GM19351 (cell line): ENCODE measurements around the gene CRYGN.
A peak's percentile ranks its signal among the peaks of the same experiment; 100 is the strongest.

ENCODE experiments used
- ATAC-seq: cut with Tn5 transposase; IDR thresholded peaks from one replicate; pipeline ENCODE4 v1.9.1; 2021; ENCODE audit warnings: mild to moderate bottlenecking, moderate library complexity; ENCODE audit not compliant: unreplicated experiment

Gene CRYGN

DNA sequence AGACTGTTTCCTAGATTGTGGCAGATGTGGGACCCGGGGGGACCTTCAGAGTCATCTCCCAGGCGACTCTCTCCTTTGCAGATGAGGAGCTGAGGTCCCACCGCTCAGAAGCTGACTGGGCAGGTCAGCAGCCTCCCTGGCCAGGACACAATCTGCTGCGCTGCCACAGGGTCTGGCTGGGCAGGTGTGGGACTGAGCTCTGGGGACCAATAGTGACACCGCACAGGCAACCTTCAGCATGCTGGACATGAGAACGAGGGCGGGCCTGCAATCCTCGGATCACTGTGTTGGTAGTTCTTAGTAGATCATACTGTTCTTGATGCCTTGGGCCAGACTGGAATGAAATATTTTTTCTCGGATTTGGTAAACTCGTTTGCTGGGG, 20.5 kb upstream of the CRYGN start:
- ATAC-seq, result no peak

DNA sequence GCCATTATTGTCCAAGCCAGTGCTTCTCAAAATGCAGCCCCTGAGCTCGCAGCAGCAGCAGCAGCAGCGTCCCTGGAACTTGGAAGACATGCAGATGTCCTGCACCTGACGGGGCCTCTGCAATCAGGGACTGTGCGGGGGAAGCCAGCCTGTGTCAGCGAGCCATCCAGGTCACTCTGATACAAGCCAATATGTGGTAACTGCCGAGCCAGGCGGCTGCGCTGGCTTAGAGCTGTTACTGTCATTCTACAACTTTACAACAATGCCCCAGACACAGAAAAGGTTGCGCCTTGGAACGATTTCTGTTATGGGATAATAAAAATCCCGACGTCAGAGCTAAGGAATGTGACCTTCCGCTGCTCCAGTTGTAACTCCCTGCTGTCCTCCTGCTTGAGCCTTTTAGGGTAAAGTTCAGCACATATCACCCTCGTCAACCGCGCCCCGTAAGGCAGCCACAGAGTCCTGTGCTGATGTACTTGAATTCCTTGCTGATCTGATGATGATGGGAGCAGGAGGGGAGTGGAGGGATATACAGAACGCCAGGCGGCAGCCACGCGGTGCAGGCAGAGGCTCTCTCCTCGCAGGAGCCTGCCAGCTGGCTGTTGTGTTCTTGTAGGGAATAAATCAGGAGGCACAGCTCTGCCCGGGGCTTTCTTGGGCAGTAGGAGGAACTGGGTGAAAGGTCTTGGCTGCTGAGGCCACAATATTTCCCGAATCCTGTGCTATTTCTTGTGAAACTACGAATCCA, 20.0 kb upstream of the CRYGN start:
- no peak for ATAC-seq

DNA sequence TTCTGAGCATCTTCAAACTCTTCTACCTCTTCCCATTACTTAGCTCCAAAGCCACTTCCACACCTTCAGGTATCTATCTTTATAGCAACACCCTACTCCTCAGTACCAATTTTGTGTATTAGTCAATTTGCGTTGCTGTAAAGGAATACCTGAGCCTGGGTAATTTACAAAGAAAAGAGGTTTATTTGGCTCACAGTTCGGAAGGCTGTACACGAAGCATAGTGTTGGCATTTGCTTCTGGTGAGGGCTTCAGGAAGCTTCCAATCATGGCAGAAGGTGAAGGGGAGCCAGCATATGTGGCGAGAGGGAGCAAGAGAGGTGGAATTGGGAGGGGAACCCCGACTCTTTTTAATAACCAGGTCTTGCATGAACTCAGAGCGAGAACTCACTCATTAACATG, 17.6 kb upstream of the CRYGN start:
- no peak for ATAC-seq

DNA sequence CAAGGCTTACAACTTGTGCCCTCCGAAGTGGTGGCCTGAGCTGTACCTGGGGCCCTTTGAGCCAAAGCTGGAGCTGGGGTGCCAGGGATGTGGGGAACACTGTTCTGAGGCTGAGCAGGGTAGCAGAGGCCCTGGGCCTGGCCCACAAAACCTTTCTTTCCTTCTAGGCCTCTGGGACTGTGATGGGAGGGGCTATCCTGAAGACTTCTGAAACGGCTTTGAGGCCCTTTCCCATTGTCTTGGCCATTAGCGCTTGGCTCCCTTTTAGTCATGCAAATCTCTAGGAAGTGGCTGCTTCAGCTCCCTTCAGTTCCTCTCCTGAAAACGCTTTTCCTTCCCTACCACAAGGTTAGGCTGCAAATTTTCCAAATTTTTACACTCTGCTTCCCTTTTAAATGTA, 16.8 kb upstream of the CRYGN start:
- no peak for ATAC-seq

DNA sequence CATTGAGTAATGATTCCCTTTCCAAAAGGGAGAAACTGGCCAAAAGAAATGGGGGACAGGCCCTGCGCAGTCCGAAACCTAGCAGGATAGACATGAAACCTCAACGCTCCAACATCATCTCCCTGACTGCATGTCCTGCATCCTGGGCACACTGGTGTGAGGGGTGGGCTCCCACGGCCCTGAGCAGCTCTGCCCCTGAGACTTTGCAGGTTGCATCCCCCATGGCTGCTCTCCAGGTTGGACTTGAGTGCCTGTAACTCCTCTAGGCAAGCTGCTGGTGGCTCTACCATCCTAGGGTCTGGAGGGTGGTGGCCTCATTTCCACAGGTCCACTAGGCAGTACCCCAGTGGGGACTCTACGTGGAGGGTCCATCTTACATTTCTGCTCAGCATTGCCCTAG, 16.3 kb upstream of the CRYGN start:
- ATAC-seq, result no peak

DNA sequence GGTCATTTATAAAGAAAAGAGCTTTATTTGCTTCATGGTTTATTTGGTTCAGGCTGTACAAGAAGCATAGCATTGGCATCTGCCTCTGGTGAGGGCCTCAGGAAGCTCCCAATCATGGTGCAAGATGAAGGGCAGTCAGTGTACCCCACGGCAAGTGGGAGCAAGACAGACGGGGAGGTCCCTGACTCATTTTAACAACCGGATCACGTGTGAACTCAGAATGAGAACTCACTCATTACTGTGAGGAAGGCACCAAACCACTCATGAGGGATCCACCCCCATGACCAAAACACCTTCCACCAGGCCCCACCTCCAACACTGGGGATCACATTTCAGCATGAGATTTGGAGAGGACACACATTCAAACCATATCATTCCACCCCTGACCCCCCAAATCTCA, 15.7 kb upstream of the CRYGN start:
- ATAC-seq, result no peak

DNA sequence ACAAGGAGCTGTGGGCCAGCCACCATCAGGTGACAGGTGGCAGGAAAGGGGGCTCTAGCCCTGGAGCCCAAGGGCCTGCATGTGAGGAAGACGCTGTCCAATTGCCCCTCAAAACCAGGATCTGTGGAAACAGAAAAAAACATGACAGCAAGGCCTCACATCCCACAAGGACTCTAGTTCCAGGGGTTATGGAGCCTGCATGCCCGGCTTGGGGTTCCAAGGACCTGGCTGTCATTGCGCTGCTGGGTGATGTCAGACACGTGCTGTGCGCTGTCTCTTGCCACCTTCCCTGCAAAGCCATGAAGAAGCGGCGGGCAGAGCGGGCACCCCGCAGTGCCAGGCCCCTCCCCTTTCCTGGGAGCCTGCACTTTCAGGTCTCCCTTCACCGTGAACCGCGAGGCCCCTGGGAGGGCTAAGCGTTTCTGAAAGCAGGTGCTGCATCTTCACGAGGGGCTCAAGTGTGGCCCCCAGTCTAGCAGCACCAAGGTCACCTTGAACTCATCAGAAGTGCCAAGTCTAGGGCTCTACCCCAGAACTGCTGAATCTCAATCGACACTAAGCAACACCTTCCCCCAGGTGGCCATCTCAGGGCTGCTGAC, 15.1 kb upstream of the CRYGN start:
- no peak for ATAC-seq

DNA sequence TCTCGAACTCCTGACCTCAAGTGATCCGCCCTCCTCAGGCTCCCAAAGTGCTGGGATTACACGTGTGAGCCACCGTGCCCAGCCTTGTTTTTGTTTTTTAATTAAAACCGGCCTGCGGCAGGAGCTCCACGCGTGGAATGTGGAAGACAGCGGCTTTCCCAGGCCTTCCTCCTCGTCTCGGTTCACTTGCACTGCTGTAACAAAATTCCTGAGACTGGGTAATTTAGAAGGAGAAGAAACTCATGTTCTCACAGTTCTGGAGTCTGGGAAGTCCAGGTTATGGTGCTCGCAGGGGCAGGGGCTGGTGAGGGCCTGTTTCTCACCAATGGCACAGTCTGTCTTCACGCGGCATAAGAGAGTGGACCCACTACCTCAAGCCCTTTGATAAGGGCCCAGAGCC, 14.4 kb upstream of the CRYGN start:
- ATAC-seq, result no peak

DNA sequence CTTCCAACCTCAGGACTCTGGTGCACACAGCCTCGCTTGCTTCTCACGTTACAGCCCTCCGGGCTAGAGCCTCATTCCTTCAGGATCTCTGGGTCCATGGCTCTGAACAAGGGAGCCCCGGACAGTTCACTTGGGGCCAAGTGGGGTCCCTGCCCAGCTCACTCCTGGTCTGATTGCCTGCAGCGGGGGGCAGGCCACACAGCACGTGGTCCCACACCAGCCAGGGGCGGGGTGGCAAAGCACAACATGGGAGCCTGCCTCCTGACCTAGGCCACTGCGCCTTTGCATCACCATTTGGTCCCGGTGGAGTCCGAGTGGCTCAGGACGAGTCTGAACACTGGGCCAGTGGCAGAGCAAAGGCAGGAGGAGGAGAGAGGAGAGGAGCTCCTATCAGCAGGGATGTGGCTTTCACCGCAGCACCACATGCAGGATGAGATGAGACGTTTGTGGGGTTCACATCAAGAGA, 13.4 kb upstream of the CRYGN start:
- no peak for ATAC-seq

DNA sequence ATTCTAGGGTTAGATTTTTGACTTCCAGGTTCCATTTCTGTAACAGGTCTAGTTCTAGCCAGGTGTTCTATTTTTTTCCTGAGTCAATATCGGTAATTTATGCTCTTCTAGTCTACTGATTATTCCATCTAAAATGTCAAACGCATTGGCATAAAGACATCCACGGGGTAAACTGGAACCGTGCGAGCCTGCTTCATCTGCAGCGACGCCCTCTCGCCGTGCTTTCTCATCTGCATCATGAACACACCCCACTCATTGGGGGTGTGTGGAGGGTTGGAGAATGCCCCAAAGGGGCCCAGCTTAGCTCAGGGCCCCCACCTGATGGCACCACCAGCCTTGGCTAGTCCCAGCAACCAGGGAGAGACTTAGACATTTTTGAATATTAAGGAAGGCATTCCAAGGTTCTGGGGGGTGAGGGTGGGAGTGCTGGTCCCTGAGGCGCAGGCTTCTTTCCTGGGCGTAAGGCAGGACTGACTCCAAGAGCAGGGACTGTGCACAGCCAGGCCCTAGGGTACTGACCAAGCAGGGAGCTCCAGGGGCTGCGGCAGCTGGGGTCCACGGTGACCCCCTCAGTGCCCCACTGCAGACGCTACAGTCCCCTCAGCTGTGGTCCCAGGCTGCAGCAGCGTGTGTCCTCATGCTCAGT, 12.9 kb upstream of the CRYGN start:
- no peak for ATAC-seq

DNA sequence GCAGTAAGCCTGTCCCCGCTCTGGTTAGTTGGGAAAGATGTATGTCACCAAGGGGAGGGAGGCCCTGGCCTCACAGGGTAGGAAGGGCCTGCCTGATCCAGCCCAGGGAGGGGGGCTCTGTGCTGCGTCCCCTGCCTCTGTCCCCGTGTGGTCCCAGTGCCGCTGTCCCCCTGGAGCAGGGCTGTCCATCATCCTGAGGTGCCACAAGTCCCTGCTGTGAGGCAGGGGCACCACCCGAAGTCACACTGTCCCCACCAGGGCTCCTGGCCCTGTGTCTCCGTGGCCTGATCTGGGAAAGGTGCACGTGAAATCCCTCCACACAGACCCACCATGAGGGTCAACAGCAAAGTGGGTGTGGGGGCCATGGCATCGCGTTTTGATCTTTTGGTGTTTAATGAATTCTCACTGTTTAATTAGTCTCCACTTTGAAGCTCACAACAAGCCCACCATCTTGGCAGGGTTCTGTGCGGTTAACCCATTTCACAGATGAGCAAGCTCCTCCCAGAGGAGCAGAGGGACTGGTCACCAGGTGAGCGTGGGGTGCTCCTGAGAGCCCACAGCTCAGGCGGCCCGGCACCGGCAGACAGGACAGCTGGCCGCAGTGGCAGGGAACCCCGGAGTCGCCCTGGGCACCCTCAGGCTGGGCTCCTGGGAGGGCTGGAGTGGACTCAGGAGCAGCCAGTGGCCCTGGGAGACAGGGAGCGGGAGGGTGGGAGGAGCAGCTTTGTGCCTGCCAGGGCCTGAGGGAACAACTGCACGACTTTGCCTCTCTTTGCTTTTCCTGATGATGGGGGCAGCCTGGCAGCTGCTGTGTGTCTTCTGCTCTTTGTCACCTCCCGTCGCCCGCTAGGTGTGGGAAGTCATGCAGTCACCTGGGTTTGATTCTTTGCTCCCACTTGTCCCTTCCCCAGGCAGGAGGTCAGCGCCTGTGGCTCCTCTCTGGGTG, 12.0 kb upstream of the CRYGN start:
- no peak for ATAC-seq

DNA sequence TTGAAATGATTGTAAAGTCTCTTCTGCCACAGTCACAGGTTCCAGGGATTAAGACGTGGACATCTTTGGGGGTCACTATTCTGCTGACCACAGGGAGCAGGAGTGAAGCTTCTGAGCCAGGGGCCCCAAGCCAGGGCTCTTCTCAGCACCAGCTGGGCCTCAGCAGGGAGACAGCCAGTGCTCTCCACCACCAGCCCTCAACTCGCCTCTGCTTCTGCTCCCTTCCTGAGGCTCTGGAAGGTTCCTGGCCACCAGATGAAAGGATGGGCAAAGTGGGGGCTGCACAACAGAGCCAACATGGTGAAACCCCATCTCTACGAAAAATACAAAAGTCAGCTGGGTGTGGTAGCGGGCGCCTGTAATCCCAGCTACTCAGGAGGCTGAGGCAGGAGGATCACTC, 11.2 kb upstream of the CRYGN start:
- ATAC-seq, result no peak

DNA sequence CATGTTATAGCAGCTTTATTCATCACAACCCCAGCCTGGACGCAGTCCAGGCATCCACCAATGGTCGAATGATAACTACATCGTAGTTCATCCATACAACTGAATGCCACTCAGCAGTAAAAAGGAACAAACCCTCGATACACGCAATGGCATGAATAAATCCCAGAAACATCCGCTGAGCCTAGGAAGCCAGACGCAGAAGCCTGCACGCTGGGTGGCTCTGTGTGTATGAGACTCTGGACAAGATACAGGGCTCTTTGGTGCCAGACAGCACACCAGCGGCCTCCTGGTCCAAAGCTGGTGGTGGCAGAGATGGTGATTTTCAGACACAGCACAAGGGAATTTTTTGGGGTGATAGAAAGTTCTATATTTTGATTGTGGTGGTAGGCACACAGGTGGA, 10.0 kb upstream of the CRYGN start:
- no peak for ATAC-seq

DNA sequence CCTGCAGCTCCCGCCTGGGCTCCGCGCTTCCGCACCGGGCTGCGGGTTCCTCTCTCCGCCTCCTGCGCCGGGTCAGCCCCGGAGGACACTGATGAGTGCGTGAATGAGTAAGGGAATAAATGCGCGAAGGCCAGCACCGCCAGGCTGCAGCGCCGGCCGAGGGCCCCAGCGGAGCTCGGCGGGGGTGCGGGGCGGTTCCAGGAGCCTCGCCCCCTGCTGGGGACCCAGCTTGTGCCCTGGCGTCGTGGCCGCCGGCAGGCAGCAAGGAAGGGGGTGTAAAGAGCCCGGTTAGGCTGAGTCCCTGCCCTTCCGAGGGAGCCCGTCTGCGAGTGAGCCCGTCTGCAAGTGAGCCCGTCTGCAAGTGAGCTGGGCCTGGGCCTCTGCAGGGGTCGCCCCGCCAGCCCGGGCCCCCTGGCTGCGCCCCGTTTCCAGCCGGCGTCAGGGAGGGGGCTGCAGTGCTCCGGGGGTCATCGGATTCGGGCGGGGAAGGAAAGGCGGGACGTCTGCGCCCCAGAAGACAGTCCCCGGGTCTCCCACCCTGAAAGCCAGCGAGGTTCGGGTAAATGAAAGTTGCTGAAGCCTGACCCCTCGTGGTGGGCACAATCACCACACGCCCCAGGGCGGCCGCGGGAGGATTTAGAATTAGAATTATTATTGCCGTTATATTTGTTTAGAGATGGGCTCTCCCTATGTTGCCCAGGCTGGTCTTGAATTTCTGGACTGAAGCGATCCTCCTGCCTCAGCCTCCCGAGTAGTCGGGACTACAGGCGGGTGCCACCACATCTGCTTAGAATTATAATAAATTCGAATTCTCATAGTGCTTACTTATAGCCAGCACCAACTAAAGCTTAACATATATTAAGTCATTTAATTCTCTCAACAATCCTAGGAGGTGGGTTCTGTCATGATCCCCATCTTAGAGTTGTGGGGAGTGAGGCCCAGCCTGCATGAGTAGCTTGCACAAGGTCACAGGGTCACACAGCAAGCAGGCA, 8.6 kb upstream of the CRYGN start:
- peak; percentile 76 for ATAC-seq

DNA sequence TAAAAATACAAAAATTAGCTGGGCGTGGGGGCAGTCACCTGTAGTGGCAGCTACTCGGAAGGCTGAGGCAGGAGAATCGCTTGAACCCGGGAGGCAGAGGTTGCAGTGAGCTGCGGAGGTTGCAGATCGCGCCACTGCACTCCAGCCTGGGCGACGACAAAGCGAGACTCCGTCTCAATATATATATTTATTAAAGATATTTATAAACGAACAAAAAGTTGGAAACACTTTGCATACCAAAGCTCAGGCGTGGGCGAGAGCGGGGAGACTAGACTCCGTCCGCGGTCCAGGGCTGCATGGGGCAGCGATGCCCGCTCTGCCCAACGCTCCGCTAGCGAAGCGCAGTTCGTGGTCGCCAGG, 7.9 kb upstream of the CRYGN start:
- ATAC-seq, result no peak

DNA sequence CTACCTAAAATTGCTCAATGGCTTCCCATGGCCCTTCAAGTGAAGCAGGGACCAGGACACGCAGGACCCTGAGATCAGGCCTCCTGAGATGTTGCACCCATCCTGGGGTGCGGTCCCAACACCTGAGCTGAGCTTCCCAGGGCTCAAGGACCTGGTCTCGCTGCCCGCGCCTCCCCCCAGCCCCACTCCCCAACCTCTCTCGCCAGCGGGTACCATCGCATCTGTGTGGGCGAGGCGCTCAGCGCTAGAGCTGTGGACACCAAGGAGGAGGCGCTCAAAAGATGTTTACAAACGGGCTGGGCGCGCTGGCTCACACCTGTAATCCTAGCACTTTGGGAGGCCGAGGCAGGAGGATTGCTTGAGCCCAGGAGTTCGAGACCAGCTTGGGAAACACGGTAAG, 7.4 kb upstream of the CRYGN start:
- ATAC-seq, result no peak

DNA sequence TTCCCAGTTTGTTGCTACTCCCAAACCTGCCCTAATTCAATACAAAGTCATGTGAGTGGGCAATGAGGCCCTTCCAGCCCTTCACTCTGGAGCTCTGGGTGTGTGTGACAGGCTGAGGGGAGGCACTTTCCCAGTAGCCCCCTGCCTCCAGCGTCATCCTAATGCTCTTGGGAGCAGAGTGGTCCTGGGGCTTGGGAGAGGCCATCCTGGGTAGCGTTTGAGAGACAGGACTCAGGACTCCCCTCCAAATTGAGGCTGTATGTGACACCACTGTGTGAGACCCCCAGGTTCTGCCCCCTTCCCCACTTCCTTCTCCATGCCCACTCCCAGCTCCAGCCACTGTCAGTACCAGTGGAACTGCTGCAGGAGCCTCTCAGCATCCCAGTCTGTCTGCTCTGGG, 6.5 kb upstream of the CRYGN start:
- ATAC-seq, result no peak

DNA sequence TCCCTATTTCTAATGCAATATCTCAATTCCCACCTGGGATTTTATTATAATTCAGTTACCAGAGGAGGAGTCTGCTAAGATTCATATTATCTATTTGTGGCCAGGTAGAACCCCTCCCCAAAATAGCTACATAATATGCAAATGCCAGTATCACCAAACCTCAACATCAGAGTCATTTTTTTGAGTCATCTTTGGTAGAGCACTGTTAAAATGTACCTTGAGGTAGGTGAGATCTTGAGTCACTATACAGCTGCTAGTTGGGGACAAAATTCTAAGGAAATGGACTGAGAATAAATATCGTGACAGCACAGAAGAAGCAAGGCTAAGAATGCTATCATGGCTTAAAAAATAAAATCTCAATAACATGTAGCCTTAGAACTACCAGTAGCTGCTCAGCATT, 4.7 kb upstream of the CRYGN start:
- no peak for ATAC-seq

DNA sequence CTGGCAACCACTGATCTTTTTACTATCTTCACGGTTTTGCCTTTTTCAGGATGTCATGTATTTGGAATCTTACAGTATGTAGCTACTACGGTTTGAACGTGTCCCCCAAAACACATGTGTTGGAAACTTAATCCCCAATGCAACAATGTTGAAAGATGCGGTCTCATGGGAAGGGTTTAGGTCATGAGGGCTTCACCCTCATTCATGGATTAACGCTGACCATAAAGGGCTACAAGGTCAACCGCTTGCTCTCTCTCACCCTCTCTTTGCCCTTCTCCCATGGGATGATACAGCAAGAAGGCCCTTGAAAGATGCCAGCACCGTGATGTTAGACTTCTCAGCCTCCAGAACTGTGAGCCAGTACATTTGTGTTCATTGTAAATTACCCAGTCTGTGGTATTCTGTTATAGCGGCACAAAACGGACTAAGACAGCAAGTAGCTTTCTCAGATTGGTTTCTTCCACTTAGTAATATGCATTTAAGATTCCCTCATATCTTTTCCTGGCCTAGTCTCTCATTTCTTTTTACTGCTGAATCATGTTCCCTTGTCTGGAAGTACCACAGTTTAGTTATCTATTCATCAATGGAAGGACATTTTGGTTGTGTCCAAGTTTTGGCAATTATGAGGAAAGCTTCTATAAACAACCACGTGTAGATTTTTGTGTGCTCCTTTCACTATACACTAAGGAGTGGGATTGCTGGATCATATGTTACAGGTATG, 3.0 kb upstream of the CRYGN start:
- ATAC-seq, result no peak
